Activated T-helper 9 cell treated with anti-CD3 and anti-CD28 coated beads, Interleukin-2, amount 50 U/mL, for 16 hours (primary cell): ENCODE results near the gene RSPH6A.
A peak's percentile ranks its signal among the peaks of the same experiment; 100 is the strongest.

Source experiments
- DNase-seq: peaks from one replicate; pipeline ENCODE4 v3.0.0-alpha.2; 2020; ENCODE audit warnings: low read depth

Gene RSPH6A

DNA sequence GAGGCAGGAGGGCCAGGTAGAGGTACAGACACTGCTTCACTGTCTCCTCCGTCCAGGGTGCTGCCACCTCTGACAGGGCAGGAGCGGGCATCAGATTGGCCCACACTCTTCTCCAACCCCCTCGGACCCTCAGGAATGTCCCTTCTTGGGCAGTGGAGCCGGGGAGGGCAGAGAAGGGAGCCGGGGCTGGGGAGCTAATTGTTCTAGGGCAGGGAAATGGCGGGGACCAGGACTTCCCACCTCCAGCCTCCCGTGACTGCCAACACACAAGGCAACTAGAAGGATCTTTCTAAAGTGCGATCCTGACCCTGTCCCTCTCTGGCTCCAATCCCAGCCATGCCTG lies 10.1 kb upstream of the RSPH6A start:
- DNase-seq, result no peak

DNA sequence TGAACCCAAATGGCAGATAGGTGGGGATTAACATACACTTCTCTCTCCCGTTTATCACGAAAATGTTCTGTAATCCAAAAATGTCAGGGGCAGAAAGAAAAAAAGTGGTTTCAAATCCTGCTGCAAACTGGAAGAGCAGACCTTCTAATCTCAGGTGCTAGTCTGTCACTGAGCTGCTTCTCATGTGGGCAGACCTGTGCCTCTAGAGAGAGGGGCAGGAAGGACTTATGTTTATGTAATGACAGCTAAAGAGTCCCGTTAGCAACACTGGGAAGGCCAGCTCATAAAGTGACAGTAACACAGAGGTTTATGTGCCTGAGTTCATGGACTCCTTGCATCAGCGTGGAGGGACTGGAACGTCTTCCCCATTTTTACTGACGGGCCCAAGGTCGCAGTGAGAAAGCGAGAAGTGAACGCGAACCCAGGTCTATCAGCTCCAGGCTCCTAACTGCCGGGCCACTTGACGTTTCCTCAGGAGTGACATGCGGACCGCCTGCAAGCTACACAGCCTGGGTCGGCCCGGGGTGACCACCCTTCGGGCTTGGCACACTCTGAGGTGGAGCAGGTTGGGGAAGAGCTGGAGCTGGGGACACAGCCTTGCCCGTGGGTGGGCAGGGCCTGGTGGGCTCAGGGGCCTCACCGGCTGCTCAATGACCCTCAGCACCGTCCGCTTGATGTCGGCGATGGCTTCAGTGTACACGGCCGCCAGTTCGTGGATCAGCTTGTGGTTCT lies 9.6 kb upstream of the RSPH6A start:
- no peak for DNase-seq

DNA sequence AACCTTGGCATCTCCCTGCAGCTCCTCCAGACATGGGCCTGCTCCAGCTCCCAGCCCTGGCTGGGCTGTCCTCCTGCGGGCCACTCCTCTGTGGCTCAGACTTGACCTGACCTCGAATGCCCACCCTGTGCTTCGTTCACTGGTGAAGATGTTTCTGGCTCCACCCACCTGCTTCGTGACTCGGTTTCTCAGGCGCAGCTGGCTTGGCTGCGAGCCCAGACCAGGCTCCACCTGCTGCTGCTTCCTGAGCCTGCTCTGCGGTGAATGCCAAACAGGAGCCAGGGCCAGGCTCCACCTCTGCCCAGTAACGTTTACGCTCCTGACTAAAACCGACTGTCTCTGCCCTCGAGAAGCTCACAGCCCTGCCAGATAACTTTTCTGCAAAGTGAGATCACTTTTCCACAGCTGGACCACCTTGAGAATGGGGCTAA lies 8.9 kb upstream of the RSPH6A start:
- no peak for DNase-seq

DNA sequence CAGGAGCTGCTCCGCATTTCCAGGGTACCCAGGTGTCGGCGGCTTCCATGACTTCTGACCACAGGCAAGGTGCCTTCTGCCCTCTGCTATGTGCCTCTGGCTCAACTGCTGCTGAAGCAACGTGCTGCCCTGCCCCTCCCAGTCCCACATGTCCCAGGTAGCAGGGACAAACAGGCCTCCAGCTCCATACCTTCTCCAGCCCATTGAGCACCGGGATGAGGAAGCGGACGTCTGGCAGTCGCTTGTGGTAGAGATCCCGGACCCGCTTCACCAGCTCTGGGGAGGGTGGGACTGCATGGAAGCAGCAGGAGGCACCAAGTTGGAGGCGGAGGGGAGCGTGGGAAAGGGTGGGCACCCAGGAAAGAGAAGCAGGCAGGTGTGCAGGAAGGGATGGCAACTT lies 8.1 kb upstream of the RSPH6A start:
- no peak for DNase-seq

DNA sequence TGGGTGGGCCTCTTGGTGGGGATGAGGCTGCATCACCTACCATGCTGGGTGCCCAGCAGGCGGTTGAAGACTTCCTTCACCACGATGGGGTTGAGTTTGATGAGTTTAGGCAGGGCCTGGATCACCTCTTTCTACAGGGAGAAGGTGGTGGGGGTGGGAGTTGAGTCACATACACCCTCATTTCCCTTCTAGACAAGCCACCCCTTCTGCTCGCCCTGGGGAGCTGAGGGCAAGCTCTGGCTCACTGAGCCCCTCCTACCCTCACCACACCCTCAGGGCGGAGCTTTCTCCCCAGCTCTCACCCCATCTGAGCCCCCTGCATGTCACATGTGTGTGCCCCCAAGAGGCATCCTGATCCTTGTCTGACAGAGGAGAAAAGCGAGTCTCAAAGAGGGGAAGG lies 7.6 kb upstream of the RSPH6A start:
- no peak for DNase-seq

DNA sequence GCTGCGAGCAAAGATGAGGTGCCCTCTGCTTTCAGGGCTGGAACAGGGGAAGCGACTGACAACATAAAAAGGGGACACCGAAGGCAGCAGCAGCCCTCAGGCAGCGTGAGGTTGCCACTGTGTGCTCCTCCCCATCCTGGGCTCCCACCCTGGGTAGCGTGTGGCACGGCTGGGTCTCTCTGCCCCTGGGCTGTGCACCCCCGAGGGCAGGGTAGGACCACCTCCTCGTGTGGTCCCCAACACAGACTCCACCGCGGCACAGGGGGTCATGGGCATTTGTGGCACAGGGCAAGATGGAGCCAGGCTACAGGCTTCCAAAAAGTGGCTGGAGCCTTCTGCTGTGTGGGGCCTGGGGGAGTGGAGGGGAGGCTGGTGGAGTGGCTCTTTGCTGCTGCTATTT lies 6.5 kb upstream of the RSPH6A start:
- DNase-seq, result no peak

DNA sequence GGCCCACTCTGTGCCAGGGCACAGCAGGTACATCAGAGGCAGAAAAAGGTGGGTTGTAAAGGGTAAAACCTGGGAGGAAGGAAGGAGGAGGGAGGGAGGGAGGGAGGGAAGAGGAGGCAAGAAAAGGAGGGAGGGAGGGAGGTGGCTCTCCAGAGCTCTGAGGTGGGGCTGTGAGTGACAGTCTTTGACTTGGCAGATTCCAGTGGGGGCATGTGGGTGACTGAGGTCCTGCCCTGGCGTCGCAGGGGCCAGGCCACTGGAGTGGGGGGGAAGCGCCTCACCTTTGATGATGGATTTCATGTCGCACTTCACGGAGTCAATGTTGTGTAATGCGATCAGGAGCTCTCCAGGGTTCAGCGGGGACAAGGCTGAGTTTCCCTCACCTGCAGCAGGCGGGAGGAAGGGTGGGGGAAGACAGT lies 6.0 kb upstream of the RSPH6A start:
- no peak for DNase-seq

DNA sequence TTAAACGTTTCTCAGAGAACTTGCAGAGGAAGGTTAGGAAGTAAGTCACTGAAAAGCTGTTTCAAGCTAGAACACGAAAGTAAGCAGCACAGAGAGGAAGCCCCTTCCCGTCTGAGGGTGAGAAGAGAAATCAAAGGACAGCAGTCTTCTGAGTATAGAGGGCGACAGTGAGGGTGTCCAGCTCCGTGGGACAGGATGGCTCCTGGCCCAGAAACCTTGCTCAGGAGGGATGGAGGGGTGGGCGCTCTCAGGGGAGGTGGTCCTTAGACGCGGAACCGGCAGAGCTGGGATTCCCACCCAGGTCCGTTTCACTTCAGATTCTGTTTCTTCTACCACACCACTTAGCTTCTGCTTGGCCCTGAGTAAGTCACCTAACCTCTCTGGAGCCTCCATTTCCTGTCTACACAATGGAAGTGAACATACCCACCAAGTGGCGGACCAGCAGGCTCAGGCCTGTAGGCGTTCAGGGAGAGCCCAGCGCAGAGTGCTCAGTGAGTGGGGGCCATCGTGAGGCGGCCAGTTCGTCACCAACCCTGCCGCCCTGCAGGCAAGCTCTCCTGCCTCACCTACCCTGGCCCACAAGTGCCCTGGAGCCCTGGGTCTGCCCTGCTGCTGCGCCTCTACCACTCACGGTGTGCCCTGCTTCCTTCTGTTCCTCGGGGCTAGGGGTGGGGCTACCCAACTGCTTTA lies 5.5 kb upstream of the RSPH6A start:
- no peak for DNase-seq

DNA sequence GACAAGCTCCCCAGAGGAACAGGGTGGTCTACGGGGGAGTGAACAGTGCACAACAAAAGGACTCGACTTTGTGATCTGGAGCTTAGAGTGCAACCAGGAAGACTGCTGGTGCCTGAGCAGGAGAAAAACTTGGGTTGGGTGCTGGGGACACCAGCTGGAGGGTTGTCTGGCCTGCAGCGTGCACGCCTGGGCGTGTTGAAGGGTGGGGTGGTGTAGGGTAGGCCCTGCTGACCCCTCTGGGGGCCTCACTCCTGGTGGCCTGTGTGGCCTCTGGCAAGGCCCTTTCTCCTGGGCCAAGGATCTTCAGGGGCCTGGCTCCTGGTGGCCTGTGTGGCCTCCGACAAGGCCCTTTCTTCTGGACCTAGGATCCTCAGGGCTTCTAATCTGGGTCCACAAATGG lies 4.7 kb upstream of the RSPH6A start:
- no peak for DNase-seq

DNA sequence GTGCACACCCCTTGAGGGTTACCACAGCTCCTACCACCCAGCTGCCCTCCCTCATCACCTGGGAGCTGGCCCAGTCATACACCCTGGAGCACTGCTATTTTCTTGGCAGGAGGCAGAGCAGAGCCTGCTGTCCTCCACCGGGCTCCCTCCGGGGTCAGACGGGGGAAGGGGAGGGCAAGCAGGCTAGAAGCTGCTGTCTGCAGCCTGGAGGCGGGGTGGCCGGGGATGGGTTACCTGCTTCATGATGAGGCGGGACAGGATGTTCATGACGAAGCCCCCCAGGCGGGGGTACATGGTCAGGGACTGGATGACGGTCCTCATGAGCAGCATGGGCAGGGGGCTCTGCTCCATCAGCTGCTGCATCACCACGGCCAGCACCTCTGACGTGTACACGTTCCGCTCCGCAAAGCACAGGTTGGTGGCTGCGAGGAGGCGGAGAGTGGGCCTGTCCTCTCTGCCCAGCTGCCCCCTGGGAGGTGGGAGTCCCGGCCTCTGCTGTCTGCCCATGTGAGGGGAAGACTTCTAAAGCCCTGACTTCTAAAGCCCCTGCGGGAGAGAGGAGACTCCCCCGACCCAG lies 2.7 kb upstream of the RSPH6A start:
- DNase-seq, result no peak

DNA sequence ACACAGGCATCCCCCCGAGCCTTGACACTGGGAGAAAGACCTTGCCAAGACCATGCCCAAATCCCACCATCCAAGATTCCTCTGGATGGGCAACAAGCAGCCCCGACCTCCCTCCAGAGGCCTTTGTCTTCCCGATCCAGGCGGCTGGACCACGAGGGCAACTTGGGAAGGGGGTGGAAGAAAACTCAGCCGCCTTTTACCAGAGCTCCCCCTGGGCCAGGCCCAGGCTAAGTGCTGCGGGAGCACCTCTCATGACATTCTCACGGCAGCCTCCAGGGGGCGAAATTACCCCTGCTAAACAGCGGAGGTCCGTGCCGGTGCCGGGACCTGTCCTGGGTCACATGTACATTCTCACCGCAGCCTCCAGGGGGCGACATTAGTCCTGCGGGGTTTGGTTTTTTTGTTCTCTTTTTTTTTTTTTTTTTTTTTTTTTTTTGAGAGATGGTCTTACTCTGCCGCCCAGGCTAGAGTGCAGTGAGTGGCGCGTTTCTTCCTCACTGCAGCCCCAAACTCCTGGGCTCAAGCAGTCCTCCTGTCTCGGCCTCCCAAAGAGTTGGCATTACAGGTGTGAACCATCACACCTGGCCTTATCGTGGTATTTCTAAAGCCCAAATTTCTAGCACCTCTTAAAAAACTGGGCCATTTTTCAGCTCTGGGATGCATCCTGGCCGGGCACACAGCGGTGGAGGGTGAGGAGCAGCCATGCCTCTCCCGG lies 2.1 kb upstream of the RSPH6A start:
- peak; percentile 92 for DNase-seq

DNA sequence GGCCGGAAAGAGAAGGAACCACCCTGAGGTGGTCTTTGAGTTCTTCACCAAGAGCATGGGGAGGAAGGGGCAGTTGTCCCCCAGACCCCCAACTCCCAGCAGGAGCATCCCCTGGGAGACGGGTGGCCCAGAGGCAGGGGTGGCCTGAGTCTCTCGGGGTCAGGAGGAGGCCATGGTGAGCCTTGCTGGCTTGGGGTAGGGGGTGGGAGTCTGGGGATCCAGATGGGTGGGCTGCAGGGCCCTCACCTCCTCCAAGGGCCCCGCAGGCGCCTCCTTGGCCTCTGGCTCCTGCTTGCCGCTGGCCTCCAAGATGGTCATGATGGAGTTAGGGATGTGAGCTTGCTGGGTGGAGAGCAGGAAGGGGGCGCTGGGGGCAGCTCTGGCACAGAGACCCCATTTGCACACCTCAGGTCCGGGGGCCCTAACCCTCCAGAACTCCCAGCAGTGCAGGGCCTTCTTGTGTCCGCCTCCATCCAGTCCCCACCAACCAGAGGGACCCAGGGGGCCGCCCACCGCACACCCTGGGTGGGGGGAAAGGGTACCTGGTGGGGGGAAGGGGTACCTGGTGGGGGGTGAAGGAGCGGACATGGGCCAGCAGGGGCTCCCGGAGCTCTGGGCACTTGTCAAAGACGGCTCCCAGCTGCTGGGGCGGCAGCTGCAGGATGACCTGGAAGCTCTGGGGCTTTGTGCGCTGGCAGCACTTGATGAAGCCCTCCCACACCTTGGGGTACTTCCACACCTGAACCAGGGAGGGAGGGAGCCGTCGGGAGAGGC lies 1.3 kb upstream of the RSPH6A start:
- DNase-seq, result no peak

DNA sequence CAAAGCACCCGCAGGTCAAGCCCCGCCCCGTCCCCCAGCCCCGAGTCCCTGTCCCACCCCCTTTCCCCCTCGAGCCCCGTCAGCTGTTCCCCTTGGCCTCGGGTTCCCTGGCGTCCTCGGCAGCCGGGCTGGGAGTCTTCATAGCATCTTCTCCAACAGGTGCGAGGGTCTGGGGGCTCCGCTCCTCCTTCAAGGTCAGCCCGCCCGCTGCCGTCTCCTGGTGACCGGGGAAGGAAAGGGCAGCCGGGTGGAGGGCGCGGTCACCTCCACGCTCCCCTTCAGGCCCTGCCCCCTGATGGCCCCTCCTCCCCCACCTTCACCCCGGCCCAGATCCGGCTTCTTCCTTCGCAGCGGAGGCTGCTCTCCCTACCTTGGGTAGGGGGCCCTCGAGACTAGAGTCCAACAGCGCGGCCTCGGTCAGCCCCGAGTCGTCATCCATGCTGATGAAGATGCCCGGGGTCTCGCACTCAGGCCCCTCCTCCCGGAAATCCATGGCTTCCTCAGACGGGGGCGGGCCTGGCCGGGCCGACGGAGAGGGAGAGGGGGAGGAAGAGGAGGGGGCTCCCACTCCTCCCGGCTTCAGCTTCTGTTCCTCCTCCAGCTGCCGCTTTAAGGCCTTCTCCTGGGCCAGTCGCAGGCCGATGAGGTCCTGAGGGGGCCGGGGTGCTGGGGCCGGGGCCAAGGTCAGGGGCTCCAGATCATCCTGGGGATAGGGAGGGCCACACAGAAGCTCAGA lies 541 bp upstream of the RSPH6A start:
- no peak for DNase-seq

DNA sequence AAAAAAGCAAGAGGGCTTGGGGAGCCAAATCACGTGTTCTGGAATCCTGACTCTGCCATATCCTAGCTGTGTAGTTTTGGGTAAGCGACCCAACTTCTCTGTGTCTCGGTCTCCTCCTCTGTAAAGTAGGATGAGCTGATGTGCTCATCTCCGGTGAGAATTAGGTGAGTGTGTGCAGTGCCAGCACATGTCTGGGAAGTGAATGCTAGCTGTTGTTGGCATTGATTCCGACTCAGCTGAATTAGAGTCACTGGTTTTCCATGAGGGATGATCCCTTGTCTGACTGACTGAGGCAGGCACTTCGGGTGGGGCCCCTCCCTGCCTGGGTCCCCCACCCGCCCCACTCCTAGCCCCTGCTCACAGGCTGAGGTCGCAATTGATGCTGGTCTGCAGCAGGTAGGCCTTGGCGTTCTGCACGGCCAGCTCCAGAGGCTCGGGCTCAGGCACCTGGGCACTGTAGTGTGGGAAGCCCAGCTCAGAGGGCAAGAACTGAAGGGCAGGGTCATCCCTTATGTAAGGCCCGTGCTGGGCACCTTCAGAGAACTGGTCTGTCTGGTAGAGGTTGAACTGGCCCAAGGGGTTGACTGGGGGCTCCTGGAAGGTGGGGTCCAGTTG lies 835 bp downstream of the RSPH6A start:
- no peak for DNase-seq

DNA sequence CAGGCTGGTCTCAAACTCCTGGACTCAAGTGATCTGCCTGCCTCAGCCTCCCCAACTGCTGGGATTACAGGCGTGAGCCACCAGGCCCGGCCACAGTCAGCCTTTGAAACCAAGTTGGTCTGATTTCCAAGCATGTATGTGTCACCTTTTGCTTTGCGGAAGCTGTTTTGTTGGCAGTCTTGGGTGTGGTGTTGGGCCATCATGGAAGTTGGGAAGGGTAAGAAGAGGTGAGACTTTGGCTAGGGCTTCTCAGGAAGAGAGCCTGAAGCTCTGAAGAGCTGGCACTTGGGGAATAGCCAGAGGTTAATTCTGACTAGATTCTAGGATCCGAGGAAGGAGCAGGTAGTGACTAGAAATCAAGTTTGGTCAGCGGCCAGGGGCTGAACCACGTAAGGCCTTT lies 2.8 kb downstream of the RSPH6A start:
- DNase-seq, result no peak

DNA sequence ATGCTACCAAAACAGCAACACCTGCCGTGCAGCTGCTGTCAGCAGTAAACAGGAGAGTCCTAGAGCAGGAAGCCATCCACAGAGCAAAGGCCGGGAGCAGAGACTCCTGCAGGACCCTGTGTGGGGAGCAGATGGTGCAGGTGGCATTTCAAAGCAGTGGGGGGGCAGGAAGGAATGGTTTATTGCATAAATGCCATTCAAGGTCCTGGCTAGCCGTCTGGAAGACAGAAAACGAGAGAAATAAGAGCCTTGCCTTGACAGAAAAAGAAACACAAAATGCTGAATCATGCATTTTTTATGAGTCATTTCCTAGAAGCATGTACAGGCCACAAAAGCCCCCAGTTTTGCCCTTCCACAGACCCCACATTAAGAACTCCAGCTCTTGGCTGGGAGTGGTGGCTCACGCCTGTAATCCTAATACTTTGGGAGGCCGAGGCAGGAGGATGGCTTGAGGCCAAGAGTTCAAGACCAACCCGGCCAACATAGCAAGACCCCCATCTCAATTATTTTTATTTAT lies 5.4 kb downstream of the RSPH6A start:
- no peak for DNase-seq

DNA sequence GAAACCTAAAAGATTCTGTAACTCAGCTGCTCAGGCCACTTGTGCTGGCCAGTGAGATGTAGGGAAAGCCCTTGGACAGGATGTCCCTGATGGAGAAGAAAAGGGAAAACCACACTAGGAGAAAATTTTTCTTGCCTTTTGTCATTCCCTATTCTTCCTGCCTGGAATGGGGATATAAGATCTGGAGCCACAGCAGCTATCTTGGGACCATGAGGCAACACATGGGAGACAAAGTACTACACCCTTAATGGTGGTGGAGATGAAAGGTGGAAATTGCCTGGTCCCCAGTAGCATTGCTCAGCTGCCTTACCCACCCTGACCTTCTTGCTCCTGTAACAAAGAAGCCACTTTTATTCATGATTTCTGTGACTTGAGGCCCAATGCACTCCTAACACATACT lies 9.4 kb downstream of the RSPH6A start:
- DNase-seq, result no peak

DNA sequence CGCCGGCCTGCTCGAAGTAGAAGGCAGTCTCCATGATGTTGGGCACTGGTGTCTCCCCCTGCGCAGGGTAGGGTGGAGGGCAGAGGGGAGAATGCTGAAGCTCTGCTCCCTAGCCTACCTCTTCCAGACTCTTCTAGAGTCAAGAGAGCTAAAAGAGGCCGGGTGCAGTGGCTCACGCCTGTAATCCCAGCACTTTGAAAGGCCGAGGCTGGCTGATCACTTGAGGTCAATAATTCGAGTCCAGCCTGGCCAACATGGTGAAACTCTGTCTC lies 10.2 kb downstream of the RSPH6A start:
- no peak for DNase-seq

DNA sequence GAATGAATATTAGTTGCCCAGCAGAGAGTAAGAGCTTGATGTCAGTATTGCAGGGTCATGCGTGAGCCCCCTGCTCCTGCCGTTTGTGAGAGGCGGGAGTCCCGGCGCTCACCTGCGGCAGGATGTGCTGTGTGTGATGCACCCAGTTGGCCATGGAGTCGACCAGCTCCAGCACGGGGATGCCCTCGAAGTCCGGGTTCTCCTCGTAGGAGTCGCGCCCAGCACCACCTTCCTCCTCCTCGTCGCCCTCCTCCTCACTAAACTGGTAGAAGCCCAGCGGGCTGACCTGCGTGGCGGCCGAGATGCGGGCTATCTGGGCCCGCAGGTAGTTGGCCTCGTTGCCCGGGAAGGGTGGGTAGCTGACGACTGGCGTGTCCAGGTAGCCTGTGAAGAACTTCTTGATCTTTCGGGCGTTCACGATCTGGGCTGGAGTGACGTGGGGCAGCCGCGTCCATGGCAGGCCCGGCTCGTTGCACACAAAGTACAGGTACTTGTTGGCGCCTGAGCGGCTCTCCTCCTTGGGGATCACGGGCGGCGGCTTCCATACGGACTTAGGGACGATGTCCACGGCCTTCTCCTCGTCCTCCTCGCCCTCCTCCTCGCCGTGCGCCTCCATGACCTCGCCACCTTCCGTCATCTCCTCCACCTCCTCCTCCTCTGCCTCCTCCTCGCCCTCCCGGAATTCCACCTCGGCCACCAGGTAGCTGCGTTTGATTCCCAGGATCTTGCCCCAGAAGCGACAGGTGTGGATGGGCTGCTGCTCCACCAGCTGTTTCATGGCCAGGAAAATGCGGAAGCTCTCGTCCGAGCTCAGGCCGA lies 10.8 kb downstream of the RSPH6A start:
- no peak for DNase-seq

DNA sequence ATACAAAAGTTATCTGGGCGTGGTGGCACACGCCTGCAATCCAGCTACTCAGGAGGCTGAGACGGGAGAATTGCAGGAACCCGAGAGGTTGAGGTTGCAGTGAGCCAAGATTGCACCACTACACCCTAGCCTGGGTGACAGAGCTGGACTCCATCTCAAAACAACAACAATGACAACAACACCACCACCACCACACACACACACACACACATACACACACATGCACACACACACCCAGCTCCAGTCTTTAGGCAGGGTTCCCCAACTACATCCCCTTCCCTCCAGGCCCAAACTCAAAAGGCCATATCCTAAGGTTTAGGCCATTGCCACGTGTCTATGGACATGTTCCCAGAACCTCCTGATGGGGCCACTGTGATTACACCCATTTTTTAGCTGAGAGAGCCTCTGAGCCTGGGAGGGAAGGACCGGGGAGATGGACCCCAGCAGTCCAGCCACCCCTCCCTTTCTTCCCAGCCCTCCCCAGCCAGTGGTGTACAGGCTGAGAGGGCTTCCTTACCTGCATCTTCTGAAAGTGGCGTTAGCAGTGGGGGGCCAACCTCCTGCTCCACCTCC lies 13.4 kb downstream of the RSPH6A start:
- no peak for DNase-seq
